PFSK-1 (cell line): ENCODE data around the gene MCFD2.

Experiments used
- POLR2AphosphoS5 ChIP-seq: IDR thresholded peaks from 2 replicates; pipeline ENCODE4 v1.6.1; 2012; ENCODE audit warnings: low read depth, mild to moderate bottlenecking, control low read depth, low read length, moderate library complexity
- TF ChIP-seq, protein P1 (sequence below), 2 experiments: IDR thresholded peaks; 2 replicates each; pipeline versions ENCODE4 v1.6.1 to v1.8.0; 2011 to 2012; ENCODE audit warnings: low read depth in 2 of 2, low read length in 2 of 2, control low read depth in 1 of 2, inconsistent platforms in 1 of 2, mild to moderate bottlenecking in 1 of 2, moderate library complexity in 1 of 2; ENCODE audit not compliant: insufficient read depth in 1 of 2

DNA sequence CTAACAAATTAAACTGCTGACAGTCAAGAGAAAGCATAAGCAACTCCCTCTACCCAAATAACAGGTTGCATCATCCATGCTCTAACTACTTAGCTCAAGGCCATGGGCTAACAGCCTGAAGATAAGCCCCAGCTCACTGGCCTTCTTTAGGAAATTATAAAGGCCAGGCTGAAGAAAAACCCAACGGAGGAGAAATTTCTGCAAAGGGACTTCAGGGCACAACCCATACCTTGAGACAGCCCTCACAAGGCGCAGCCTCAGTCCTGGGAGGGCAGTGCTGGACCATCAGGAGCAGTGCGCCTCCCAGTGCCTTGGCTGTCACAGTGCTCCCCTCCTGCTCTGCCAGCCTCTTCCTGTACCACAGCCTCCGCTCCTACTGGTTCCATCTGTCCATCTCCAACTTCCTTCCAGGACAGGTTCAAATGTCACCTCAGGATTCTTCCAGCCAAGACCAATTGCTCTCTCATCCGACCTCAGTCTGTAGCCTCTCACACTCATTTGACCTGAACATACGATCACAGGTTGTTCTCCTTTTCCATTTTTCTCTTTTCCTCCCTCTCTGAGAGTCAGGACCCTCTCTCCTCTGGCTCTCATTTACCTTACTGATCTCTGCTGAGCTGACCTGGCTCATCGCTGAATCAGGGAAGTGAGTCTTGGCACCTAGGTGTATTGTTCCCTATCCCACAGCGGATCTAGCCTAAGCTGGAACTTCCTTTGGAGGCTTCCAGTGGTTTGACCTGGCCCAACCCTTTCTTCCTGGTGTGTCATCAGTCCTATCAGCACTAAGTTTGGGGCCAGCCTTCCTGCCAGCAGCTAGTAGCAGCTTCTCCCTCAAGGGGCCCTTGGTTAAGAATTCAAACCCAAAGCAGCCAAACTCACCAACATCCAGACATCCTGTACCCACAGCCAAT, 1.9 kb downstream of the MCFD2 start:
- TF ChIP-seq POLR2AphosphoS5, result peak; percentile 26
- TF ChIP-seq, protein P1, sequence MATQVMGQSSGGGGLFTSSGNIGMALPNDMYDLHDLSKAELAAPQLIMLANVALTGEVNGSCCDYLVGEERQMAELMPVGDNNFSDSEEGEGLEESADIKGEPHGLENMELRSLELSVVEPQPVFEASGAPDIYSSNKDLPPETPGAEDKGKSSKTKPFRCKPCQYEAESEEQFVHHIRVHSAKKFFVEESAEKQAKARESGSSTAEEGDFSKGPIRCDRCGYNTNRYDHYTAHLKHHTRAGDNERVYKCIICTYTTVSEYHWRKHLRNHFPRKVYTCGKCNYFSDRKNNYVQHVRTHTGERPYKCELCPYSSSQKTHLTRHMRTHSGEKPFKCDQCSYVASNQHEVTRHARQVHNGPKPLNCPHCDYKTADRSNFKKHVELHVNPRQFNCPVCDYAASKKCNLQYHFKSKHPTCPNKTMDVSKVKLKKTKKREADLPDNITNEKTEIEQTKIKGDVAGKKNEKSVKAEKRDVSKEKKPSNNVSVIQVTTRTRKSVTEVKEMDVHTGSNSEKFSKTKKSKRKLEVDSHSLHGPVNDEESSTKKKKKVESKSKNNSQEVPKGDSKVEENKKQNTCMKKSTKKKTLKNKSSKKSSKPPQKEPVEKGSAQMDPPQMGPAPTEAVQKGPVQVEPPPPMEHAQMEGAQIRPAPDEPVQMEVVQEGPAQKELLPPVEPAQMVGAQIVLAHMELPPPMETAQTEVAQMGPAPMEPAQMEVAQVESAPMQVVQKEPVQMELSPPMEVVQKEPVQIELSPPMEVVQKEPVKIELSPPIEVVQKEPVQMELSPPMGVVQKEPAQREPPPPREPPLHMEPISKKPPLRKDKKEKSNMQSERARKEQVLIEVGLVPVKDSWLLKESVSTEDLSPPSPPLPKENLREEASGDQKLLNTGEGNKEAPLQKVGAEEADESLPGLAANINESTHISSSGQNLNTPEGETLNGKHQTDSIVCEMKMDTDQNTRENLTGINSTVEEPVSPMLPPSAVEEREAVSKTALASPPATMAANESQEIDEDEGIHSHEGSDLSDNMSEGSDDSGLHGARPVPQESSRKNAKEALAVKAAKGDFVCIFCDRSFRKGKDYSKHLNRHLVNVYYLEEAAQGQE (IDR thresholded peaks at IDR 0.05; ENCODE audit: insufficient read depth in 1 of 2, low read depth in 2 of 2, low read length in 2 of 2), result no peak
